BJ (cell line): Measurements from ENCODE around the gene C11orf86. TPM values are rescaled to one million over a fixed set of nuclear protein-coding genes. Genes with fewer than 3 reads are reported as not detected.

Experiments used
- CTCF ChIA-PET: fragments of 350-600 bp; formaldehyde crosslinking; extraction: SDS; loops from one replicate; lab custom pipeline; 2021; ENCODE audit warnings: antibody characterized with exemption, inconsistent platforms; lab: Yijun Ruan, JAX
- POLR2A ChIA-PET: fragments of 300-600 bp; sonication (Branson Sonifier 250); formaldehyde crosslinking; extraction: SDS; loops from one replicate; lab custom pipeline; 2021; ENCODE audit warnings: antibody characterized with exemption; lab: Charles Lee
- DNase-seq: peaks from one replicate; pipeline ENCODE4 v3.0.0-alpha.2; 2011; ENCODE audit warnings: low read depth
- H3K27me3 ChIP-seq: 2 replicates; pipeline ENCODE4 v1.6.0; 2011; ENCODE audit warnings: low read length; ENCODE audit not compliant: control insufficient read depth, insufficient read depth
- H3K36me3 ChIP-seq: 2 replicates; pipeline ENCODE4 v1.5.1; 2011; ENCODE audit warnings: low read length; ENCODE audit not compliant: control insufficient read depth, insufficient read depth
- H3K4me3 ChIP-seq: 2 replicates; pipeline ENCODE4 v1.5.1; 2011; ENCODE audit warnings: low read depth, mild to moderate bottlenecking, control low read depth, low read length
- CTCF ChIP-seq: IDR thresholded peaks from 2 replicates; pipeline ENCODE4 v1.5.1; 2011; ENCODE audit warnings: low read depth, mild to moderate bottlenecking, control low read depth, inconsistent platforms, low read length, moderate library complexity; ENCODE audit not compliant: insufficient read depth
- polyA minus RNA-seq: library from RNA; depleted of rRNA, polyadenylated mRNA; stranded (reverse); fragments of >200 nt; gene quantifications from 2 replicates; pipeline ENCODE4 v1.2.3, GENCODE V29; 2011; rRNA and poly(A)+ RNA removed
- polyA plus RNA-seq: library from polyadenylated mRNA; depleted of rRNA; stranded (reverse); fragments of >200 nt; gene quantifications from 2 replicates; pipeline ENCODE4 v1.2.3, GENCODE V29; 2011; rRNA removed

C11orf86 gene
- polyA plus RNA-seq (0.15 TPM in 1 of 2 replicates, not detected in the other), polyA minus RNA-seq (not detected in 2 replicates)

GRCh38 chr11:66974724-66975404 lies at the start of gene C11orf86:
C11orf86 (plus strand) TSS chr11:66975304; CDS start chr11:66975363, 59 bp downstream.
- no peak within 1 kb of the TSS for H3K4me3 ChIP-seq
- no peak for DNase-seq
- POLR2A ChIA-PET: no interaction called here
- H3K27me3 ChIP-seq: no peaks in the 10 kb centered on the region
- CTCF ChIA-PET: interaction anchor here (0.6 to 4.3 kb wide), 20 partner anchors 10 to 361 kb away, joined by 3 to 25 read pairs (median 4); partner anchors contain the start of genes PC, RBM4 and RCE1
- TF ChIP-seq CTCF: no peak
- H3K36me3 ChIP-seq: no peaks in the 10 kb centered on the region

GRCh38 chr11:66929753-66930152 lies 45.4 kb upstream of the C11orf86 start:
- Histone ChIP-seq H3K4me3 (no peak overlapping the region), H3K36me3 (no peaks in the 10 kb centered on the region), H3K27me3 (no peaks in the 10 kb centered on the region)
- TF ChIP-seq CTCF: no peak
- ChIA-PET CTCF (no interaction called here), POLR2A (no interaction called here)
- DNase-seq: no peak

DNA sequence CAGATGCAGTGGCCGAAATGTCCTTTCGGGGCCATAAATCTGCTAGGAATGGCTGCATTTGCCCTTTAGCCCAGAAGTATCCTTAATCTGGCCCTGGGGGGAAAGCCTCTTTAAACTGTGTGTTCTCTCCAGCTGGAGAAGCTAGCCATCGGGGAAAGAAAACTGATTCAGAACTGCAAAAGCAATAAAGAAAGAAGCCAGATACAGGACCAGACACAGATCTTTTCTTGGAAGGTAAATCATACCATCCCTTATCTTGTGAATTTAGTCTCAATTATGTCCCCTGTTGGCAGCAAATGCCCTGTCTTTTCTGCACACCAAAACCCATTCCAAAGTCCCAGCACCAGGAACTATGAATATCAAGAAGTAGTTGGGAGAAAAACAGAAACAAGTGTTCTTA lies 42.6 kb upstream of the C11orf86 start:
- TF ChIP-seq CTCF: no peak
- no peak for DNase-seq
- ChIA-PET POLR2A (no interaction called here), CTCF (no interaction called here)
- no peaks in the 10 kb centered on the region for H3K36me3 ChIP-seq
- no peaks in the 10 kb centered on the region for H3K27me3 ChIP-seq
- H3K4me3 ChIP-seq: no peak overlapping the region

GRCh38 chr11:66933531-66933930 lies 41.6 kb upstream of the C11orf86 start:
- no peak for DNase-seq
- Histone ChIP-seq H3K36me3 (no peaks in the 10 kb centered on the region), H3K4me3 (no peak overlapping the region), H3K27me3 (no peaks in the 10 kb centered on the region)
- ChIA-PET POLR2A (no interaction called here), CTCF (interaction anchor here (0.7 to 1.1 kb wide), 3 partner anchors 11 to 91 kb away, joined by 3 read pairs; no protein-coding TSS in a partner anchor)
- no peak for TF ChIP-seq CTCF

- no peak for DNase-seq
- H3K36me3 ChIP-seq: no peaks in the 10 kb centered on the region
- ChIA-PET CTCF (interaction anchor here (1.5 kb wide), 1 partner anchor 18 kb away, joined by 3 read pairs; no protein-coding TSS in a partner anchor), POLR2A (interaction anchor here (1.2 kb wide), 1 partner anchor 35 kb away, joined by 4 read pairs; no protein-coding TSS in a partner anchor)
- no peaks in the 10 kb centered on the region for H3K27me3 ChIP-seq
- H3K4me3 ChIP-seq: no peak overlapping the region
- TF ChIP-seq CTCF: no peak
Observed at GRCh38 chr11:66934950-66935779, 39.9 kb upstream of the C11orf86 start.
